H7 (cell line): ENCODE results near the gene KIAA1755. TPM values are rescaled to one million over a fixed set of nuclear protein-coding genes. Genes with fewer than 3 reads are reported as not detected.

Source experiments
- DNase-seq: peaks from one replicate; pipeline ENCODE4 v3.0.0; 2012
- H3K27me3 ChIP-seq: 2 replicates; pipeline ENCODE4 v1.6.0; 2011; ENCODE audit warnings: mild to moderate bottlenecking, low read length; ENCODE audit not compliant: control insufficient read depth, insufficient read depth
- H3K36me3 ChIP-seq: replicated peaks from 2 replicates; pipeline ENCODE4 v1.5.1; 2011; ENCODE audit warnings: low read length; ENCODE audit not compliant: control insufficient read depth, insufficient read depth
- H3K4me3 ChIP-seq: 2 replicates; pipeline ENCODE4 v1.5.1; 2011; ENCODE audit warnings: low read depth, mild to moderate bottlenecking, control low read depth, low read length, moderate library complexity; ENCODE audit not compliant: insufficient read depth
- total RNA-seq: library from RNA; depleted of rRNA; stranded (reverse); fragments of >200 nt; shearing (Covaris generic); gene quantifications from 2 replicates; pipeline ENCODE4 v1.2.3, GENCODE V29; 2014

Gene KIAA1755
- total RNA-seq, 1 experiment from 2014 or later, result 0.24 TPM

DNA sequence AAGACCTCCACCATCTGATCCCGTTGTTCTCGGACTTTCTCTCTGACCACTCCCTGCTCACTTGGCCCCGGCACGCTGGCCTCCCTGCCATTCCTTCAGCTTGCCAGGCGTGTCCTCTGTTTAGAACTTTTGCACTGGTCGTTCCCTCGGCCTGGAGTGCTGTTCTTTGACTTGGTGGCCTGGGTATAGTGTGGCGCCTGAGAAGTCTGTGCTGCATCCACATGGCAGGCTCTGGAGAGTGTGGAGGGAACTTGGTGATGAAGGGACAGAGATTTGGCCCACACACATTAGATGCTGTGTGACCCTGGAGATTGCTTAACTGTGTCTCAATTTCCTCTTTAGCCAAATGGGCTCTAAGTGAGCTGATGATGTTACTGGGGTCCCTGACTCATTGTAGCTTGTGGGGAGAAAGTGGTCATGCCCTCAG is 82.5 kb downstream of the KIAA1755 start:
- H3K36me3 ChIP-seq, result no peaks in the 10 kb centered on the region
- no peak for DNase-seq
- no peaks in the 10 kb centered on the region for H3K27me3 ChIP-seq
- no peak overlapping the region for H3K4me3 ChIP-seq

DNA sequence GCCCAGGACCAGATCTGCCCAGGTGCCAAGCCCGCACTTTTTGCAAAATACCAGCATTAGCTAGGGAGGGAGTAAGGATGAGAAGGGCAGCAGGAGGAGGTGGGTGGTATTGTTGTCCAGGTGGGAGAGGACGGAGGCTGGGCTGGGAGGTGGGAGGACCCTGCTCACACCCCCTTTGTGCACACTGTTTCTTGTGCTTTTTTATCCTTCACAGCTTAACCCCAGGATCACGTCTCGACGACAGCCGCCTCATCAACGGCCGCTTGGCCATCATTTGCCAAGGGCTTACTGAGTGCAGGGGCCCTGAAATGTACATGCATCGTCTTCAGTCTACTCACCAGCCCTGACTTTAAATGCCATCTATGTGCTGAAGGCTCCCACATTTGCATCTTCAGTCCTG is 83.3 kb downstream of the KIAA1755 start:
- H3K36me3 ChIP-seq, result no peaks in the 10 kb centered on the region

DNA sequence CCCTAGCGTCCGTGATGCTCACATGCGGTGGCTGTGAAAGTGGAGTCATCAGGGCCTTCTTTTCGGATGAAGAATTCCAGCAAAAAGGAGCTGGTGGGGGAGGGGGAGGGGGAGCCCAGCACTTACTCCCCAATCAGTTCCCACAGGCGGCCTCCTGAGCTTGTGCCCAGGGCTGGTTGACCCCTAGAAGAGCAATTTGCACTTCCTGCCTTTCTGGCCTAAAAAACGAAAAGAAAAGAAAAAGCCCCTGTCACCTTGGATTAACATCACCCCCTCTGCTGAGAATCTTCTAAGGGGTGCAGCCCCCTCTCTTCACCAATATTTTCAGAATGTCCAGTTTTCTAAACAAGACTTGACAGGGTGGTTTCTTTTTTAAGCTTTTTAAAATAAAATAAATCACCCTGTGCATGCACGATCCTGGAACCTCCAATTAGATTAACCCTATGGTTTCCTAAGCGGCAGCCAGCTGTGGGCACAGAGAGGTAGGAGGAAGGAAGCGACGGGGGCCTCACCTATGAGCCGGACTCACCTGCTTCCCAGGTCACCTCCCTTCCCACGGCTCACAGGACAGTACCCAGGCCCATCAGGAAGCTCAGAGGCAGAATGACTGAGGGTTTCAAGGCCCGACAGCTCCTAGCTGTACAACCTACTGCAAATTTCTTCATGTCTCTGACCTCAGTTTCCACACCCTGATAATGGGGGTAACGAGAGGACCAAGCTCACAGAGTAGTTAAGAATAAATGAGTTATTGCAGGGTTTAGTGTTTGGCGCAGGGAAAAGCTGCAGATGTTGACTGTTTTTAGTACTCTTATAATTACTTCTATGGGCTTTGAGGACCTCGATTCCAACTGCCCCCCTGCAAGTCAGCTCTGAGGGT is 85.0 kb downstream of the KIAA1755 start:
- no peak for DNase-seq
- H3K36me3 ChIP-seq, result no peaks in the 10 kb centered on the region
- no peaks in the 10 kb centered on the region for H3K27me3 ChIP-seq
- H3K4me3 ChIP-seq, result no peak overlapping the region

More for the DNA sequence above, 83.3 kb downstream of the KIAA1755 start:
- H3K4me3 ChIP-seq, result no peak overlapping the region
- no peaks in the 10 kb centered on the region for H3K27me3 ChIP-seq
- no peak for DNase-seq

GRCh38 chr20:38173237-38174156 is 87.0 kb downstream of the KIAA1755 start:
- DNase-seq, result no peak

GRCh38 chr20:38172408-38172807 is 88.1 kb downstream of the KIAA1755 start:
- DNase-seq, result no peak
- no peaks in the 10 kb centered on the region for H3K36me3 ChIP-seq
- no peak overlapping the region for H3K4me3 ChIP-seq
- H3K27me3 ChIP-seq, result no peaks in the 10 kb centered on the region

More at GRCh38 chr20:38173237-38174156, 87.0 kb downstream of the KIAA1755 start:
- no peaks in the 10 kb centered on the region for H3K36me3 ChIP-seq
- H3K4me3 ChIP-seq, result no peak overlapping the region
- no peaks in the 10 kb centered on the region for H3K27me3 ChIP-seq

- DNase-seq, result no peak
- H3K36me3 ChIP-seq, result no peaks in the 10 kb centered on the region
- H3K4me3 ChIP-seq, result no peak overlapping the region
- no peaks in the 10 kb centered on the region for H3K27me3 ChIP-seq
Measured at GRCh38 chr20:38171675-38172043, 88.9 kb downstream of the KIAA1755 start.

GRCh38 chr20:38170826-38171674 is 89.5 kb downstream of the KIAA1755 start:
- no peaks in the 10 kb centered on the region for H3K36me3 ChIP-seq
- no peak for DNase-seq
- no peak overlapping the region for H3K4me3 ChIP-seq
- no peaks in the 10 kb centered on the region for H3K27me3 ChIP-seq

DNA sequence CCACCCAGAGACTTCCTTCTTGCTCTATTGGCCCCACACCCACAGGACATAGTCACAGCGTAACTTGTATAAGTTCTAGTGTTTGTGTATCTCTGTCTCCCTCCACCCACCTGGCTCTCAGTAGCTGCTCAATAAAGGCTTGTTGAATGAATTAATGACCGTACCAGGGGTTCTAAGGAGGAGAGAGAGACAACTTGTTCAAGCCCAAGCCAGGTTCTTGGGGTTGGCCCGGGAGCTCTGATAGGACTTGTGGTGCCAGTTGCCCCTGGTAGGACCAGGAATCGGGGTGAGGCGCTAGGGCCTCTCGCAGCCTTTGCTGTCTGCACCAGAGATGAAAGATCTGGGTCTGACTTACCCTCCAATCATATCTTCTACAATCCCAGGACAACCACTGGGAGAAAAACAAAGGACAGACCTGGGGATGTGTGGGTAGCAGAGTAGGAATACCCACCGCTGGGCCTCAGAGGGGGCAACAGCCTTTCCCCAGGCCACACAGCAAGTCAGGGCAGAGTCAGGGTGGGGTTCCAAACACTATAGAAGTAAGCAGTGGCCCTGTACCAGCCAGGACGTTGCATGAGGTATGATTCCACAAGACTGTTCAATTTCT is 90.2 kb downstream of the KIAA1755 start:
- DNase-seq, result no peak
- Histone ChIP-seq H3K4me3 (no peak overlapping the region), H3K27me3 (no peaks in the 10 kb centered on the region), H3K36me3 (no peaks in the 10 kb centered on the region)

- no peak for DNase-seq
Measured at GRCh38 chr20:38169636-38170193, 90.8 kb downstream of the KIAA1755 start.

GRCh38 chr20:38168791-38169589 is 91.5 kb downstream of the KIAA1755 start:
- no peaks in the 10 kb centered on the region for H3K36me3 ChIP-seq
- no peak for DNase-seq

More at GRCh38 chr20:38169636-38170193, 90.8 kb downstream of the KIAA1755 start:
- Histone ChIP-seq H3K36me3 (no peaks in the 10 kb centered on the region), H3K27me3 (no peaks in the 10 kb centered on the region; the same call in 1 of the 2 replicates), H3K4me3 (no peak overlapping the region)

DNA sequence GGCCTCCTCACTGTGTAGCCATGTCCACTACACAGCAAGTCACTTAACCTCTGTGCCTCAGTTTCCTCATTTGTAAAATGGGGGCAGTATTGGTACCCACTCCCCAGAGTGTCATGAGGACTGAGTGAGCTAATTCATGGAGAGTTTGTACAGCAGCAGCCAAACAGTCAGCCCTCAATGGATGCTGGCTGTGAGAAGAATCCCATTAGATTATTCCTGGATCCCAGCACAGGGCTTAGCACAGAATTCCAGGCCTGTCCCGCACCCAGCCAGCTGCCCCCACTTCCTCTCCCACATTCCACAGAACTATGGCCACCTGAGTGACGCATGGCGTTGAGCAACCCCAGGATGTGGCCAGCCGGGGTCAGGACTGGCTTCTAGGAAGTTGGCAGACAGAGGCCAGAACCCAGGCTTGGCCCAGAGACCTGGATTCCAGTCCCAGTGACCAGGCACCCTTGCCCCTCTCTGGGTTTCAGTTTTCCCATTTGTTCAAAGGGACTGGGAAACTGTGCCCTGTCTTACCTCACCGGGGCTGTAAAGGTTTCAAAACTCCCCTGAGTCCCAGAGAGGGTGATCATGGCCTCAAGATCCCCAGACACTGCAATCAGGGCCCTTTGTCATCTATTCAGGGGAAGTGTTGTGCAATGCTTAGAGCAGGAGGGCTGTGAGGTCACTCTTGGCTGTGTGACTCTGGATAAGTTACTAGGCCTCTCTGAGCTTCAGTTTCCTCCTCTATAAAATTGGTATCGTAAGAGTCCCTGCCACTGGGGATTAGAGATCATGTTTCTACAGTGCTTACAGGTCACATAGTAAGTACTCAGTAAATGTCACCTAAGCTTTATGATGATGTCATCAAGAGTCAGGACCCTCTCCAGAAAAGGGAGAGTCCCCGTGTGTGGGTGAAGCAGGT is 92.4 kb downstream of the KIAA1755 start:
- no peak for DNase-seq
- Histone ChIP-seq H3K27me3 (no peaks in the 10 kb centered on the region; the same call in 1 of the 2 replicates), H3K36me3 (no peaks in the 10 kb centered on the region), H3K4me3 (no peak overlapping the region)

More at GRCh38 chr20:38168791-38169589, 91.5 kb downstream of the KIAA1755 start:
- no peaks in the 10 kb centered on the region; the same call in 1 of the 2 replicates for H3K27me3 ChIP-seq
- H3K4me3 ChIP-seq, result no peak overlapping the region

DNA sequence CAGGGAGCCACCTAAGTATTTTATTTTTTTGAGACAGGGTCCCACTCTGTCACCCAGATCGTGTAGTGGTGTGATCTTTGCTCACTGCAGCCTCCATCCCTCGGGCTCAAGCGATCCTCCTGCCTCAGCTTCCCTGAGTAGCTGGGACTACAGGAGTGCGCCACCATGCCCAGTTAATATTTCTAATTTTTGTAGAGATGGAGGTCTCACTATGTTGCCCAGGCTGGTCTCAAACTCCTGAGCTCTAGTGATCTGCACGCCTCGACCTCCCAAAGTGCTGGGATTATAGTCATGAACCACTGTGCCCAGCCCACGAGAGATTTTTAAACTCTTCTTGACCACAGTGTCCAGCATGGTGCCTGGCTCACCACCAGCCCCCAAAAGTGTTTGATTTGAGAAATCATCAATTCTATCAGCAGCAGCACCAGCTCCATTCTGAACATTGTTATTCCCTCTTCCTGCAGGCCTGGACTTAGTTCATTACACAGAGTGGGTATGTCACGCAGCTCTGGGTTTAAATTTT is 93.1 kb downstream of the KIAA1755 start:
- H3K36me3 ChIP-seq, result no peaks in the 10 kb centered on the region
- no peaks in the 10 kb centered on the region; the same call in 1 of the 2 replicates for H3K27me3 ChIP-seq
- DNase-seq, result no peak
- H3K4me3 ChIP-seq, result no peak overlapping the region
